CD14-positive monocyte (primary cell): ENCODE data around the gene EXOC6B. TPM values are rescaled to one million over a fixed set of nuclear protein-coding genes. Genes with fewer than 3 reads are reported as not detected.

ENCODE experiments used
- DNase-seq, 3 donors: peaks; one replicate each; pipeline ENCODE4 v3.0.0-alpha.2; 2011 to 2022
- H2AFZ ChIP-seq: 2 replicates; pipeline ENCODE4 v1.6.0; 2012; ENCODE audit warnings: mild to moderate bottlenecking, low read depth, low read length, inconsistent platforms; ENCODE audit not compliant: insufficient read depth, poor library complexity, severe bottlenecking
- H3K27ac ChIP-seq, 2 donors: 1 replicate in 1 of 2; 2 replicates in 1 of 2; pipeline ENCODE4 v1.5.1; 2012 to 2013; ENCODE audit warnings: low read length in 2 of 2, control low read depth in 1 of 2, inconsistent platforms in 1 of 2, low read depth in 1 of 2, mild to moderate bottlenecking in 1 of 2
- H3K27me3 ChIP-seq, 2 donors: one replicate each; pipeline versions ENCODE4 v1.6.0 to v1.6.1; 2011 to 2013; ENCODE audit warnings: low read length in 2 of 2; ENCODE audit not compliant: control insufficient read depth in 2 of 2, insufficient read depth in 2 of 2
- H3K36me3 ChIP-seq, 2 donors: replicated peaks in 1 of 2; 1 replicate in 1 of 2; 2 replicates in 1 of 2; pipeline versions ENCODE4 v1.5.1 to v1.6.1; 2012 to 2013; ENCODE audit warnings: low read length in 2 of 2, control low read depth in 1 of 2, inconsistent platforms in 1 of 2, mild to moderate bottlenecking in 1 of 2; ENCODE audit not compliant: insufficient read depth in 2 of 2, control insufficient read depth in 1 of 2
- H3K4me1 ChIP-seq, 2 donors: 1 replicate in 1 of 2; 2 replicates in 1 of 2; pipeline versions ENCODE4 v1.5.1 to v1.6.1; 2012 to 2013; ENCODE audit warnings: low read length in 2 of 2, control low read depth in 1 of 2, inconsistent platforms in 1 of 2, mild to moderate bottlenecking in 1 of 2, moderate library complexity in 1 of 2; ENCODE audit not compliant: insufficient read depth in 2 of 2, control insufficient read depth in 1 of 2
- H3K4me2 ChIP-seq: replicated peaks from 2 replicates; pipeline ENCODE3; 2012; ENCODE audit warnings: low read length, moderate library complexity, mild to moderate bottlenecking; ENCODE audit not compliant: poor library complexity, severe bottlenecking; ENCODE audit errors: extremely low read depth
- H3K4me3 ChIP-seq, 3 experiments: fragments of 200-600 bp in 1 of 3; sonication (generic) in 1 of 3; replicated peaks in 1 of 3; 1 replicate in 2 of 3; 2 replicates in 1 of 3; pipeline ENCODE4 v1.5.1; 2011 to 2013; ENCODE audit warnings: low read length in 3 of 3, mild to moderate bottlenecking in 3 of 3, control low read depth in 2 of 3, low read depth in 2 of 3, inconsistent platforms in 1 of 3, moderate library complexity in 1 of 3
- H3K79me2 ChIP-seq: 2 replicates; pipeline ENCODE4 v1.6.0; 2012; ENCODE audit warnings: mild to moderate bottlenecking, control low read depth, inconsistent platforms, low read length, moderate library complexity; ENCODE audit not compliant: insufficient read depth
- H3K9ac ChIP-seq: 2 replicates; pipeline ENCODE4 v1.6.0; 2017; ENCODE audit warnings: low read length, mild to moderate bottlenecking; ENCODE audit not compliant: insufficient read depth, poor library complexity, severe bottlenecking
- H3K9me3 ChIP-seq, 2 donors: replicated peaks in 1 of 2; 1 replicate in 1 of 2; 2 replicates in 1 of 2; pipeline versions ENCODE4 v1.5.1 to v1.6.1; 2012 to 2013; ENCODE audit warnings: low read length in 2 of 2, control low read depth in 1 of 2; ENCODE audit not compliant: control insufficient read depth in 1 of 2, insufficient read depth in 1 of 2
- H4K20me1 ChIP-seq: 2 replicates; pipeline ENCODE4 v1.6.0; 2012; ENCODE audit warnings: mild to moderate bottlenecking, low read length, control low read depth, moderate library complexity; ENCODE audit not compliant: insufficient read depth
- H3K27ac Mint-ChIP-seq, 7 donors: one replicate each; pipeline ENCODE4 v1.8.0; 2020; ENCODE audit warnings: mild to moderate bottlenecking in 7 of 7, mixed read lengths in 7 of 7, moderate library complexity in 6 of 7, inconsistent platforms in 2 of 7
- H3K27me3 Mint-ChIP-seq, 3 donors: one replicate each; pipeline ENCODE4 v1.8.0; 2021 to 2022; ENCODE audit warnings: low read depth in 3 of 3, mild to moderate bottlenecking in 3 of 3, mixed read lengths in 3 of 3, moderate library complexity in 3 of 3, inconsistent platforms in 1 of 3
- H3K36me3 Mint-ChIP-seq, 2 donors: one replicate each; pipeline ENCODE4 v1.8.0; 2020; ENCODE audit warnings: mixed read lengths in 2 of 2, inconsistent platforms in 1 of 2, mild to moderate bottlenecking in 1 of 2
- H3K4me1 Mint-ChIP-seq: one replicate; pipeline ENCODE4 v1.8.0; 2020; ENCODE audit warnings: mild to moderate bottlenecking, mixed read lengths
- H3K4me3 Mint-ChIP-seq, 2 donors: one replicate each; pipeline ENCODE4 v1.8.0; 2020; ENCODE audit warnings: mild to moderate bottlenecking in 2 of 2, mixed read lengths in 2 of 2, moderate library complexity in 1 of 2
- H3K9me3 Mint-ChIP-seq, 7 donors: one replicate each; pipeline ENCODE4 v1.8.0; 2020 to 2022; ENCODE audit warnings: mixed read lengths in 7 of 7, mild to moderate bottlenecking in 6 of 7, moderate library complexity in 6 of 7, inconsistent platforms in 2 of 7
- WGBS: methylation state at CpG from one replicate; pipeline ENCODE4 v1.1.5; 2013; ENCODE audit warnings: missing lambda C conversion rate; ENCODE audit not compliant: insufficient coverage; 5-methylcytosine and 5-hydroxymethylcytosine counted together
- intact Hi-C, 2 donors: fragments of 100-400 bp; cut with micrococcal nuclease; formaldehyde crosslinking; loops; one replicate each; pipeline versions ENCODE4 v1.15.0 to v1.15.1; 2023
- polyA plus RNA-seq, 3 donors: library from polyadenylated mRNA; depleted of rRNA in 1 of 3; unstranded in 2 of 3; stranded (reverse) in 1 of 3; fragments of 300-500 nt in 2 of 3; fragments of >200 nt in 1 of 3; fragmentation: Illumina TruSeq in 2 of 3; gene quantifications; 1 replicate in 2 of 3; 2 replicates in 1 of 3; pipeline ENCODE4 v1.2.3, GENCODE V29; 2012 to 2021
- TF ChIP-seq, protein P1 (sequence below): fragments of 200-600 bp; IDR thresholded peaks from one replicate; pipeline ENCODE4 v1.8.0; 2022; ENCODE audit warnings: antibody characterized with exemption, mild to moderate bottlenecking

Gene EXOC6B
- polyA plus RNA-seq, 3 donors: 1.8 to 2.8 (median 2.1) TPM

DNA sequence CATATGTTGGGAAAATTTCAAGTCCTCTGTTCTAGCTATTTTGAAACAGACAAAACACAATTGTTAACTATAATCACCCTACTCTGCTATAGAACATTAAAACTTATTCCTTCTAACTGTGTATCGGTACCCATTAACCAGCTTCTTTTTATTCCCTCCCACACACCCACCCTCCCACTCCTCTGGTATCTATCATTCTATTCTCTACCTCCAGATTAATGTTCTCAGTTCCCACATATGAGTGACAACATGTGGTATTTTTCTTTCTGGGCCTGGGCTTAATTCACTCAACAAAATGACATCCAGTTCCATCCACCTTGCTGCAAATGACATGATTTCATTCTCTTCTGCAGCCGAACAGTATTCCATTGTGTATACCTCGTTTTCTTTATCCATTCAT lies 43.3 kb downstream of the EXOC6B start:
- Histone ChIP-seq H3K9me3 (peaks cover 0 to 8% of the 10 kb centered on the region in 2 donors), H3K27me3 (no peaks in the 10 kb centered on the region), H3K4me1 (no peaks in the 10 kb centered on the region), H3K79me2 (no peaks in the 10 kb centered on the region), H3K4me2 (no peak overlapping the region), H3K36me3 (no peaks in the 10 kb centered on the region), H3K27ac (no peak overlapping the region), H3K9ac (no peak overlapping the region), H4K20me1 (no peaks in the 10 kb centered on the region), H3K4me3 (no peak overlapping the region), H2AFZ (no peak overlapping the region)
- Mint-ChIP-seq H3K4me1 (no peaks in the 10 kb centered on the region), H3K27me3 (no peaks in the 10 kb centered on the region), H3K4me3 (no peak overlapping the region), H3K36me3 (no peaks in the 10 kb centered on the region), H3K9me3 (peaks cover 2 to 9% (median 6%) of the 10 kb centered on the region in 7 donors), H3K27ac (no peak overlapping the region)
- WGBS: no CpG with 5 or more reads among the region's 3 CpGs
- intact Hi-C loops: no loop called here
- TF ChIP-seq, protein P1, sequence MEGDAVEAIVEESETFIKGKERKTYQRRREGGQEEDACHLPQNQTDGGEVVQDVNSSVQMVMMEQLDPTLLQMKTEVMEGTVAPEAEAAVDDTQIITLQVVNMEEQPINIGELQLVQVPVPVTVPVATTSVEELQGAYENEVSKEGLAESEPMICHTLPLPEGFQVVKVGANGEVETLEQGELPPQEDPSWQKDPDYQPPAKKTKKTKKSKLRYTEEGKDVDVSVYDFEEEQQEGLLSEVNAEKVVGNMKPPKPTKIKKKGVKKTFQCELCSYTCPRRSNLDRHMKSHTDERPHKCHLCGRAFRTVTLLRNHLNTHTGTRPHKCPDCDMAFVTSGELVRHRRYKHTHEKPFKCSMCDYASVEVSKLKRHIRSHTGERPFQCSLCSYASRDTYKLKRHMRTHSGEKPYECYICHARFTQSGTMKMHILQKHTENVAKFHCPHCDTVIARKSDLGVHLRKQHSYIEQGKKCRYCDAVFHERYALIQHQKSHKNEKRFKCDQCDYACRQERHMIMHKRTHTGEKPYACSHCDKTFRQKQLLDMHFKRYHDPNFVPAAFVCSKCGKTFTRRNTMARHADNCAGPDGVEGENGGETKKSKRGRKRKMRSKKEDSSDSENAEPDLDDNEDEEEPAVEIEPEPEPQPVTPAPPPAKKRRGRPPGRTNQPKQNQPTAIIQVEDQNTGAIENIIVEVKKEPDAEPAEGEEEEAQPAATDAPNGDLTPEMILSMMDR: no peak
- DNase-seq: no peak

DNA sequence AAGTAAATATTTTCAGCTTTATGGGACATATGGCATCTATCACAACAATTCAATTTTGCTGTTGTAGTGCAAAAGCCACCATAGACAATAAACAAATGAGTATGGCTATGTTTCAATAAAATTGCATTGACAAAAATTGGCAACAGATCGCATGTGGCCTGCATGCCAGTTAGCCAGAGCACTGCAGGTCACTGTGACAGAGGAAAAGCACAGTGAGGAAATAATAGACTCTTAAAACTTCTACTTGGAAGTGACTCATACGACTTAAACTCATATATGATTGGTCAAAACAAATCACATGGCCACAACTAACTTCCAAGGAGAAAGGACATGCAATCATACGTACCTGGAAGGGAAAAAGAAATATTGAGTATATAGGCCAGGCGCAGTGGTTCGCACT lies 44.4 kb downstream of the EXOC6B start:
- no peak for DNase-seq
- Histone ChIP-seq H4K20me1 (no peaks in the 10 kb centered on the region), H3K4me2 (no peak overlapping the region), H3K9ac (no peak overlapping the region), H2AFZ (no peak overlapping the region), H3K36me3 (no peaks in the 10 kb centered on the region), H3K79me2 (no peaks in the 10 kb centered on the region), H3K4me3 (no peak overlapping the region), H3K27me3 (no peaks in the 10 kb centered on the region), H3K4me1 (no peaks in the 10 kb centered on the region), H3K9me3 (peaks cover 0 to 8% of the 10 kb centered on the region in 2 donors), H3K27ac (no peak overlapping the region)
- TF ChIP-seq, protein P1: no peak
- H3K27me3 Mint-ChIP-seq: peaks cover 0 to 2% (median 0%) of the 10 kb centered on the region in 3 donors
- intact Hi-C loops: no loop called here
- H3K36me3 Mint-ChIP-seq: no peaks in the 10 kb centered on the region
- WGBS: no CpG with 5 or more reads among the region's 5 CpGs
- H3K4me1 Mint-ChIP-seq: no peaks in the 10 kb centered on the region
- peaks cover 2 to 10% (median 7%) of the 10 kb centered on the region in 7 donors for H3K9me3 Mint-ChIP-seq
- H3K4me3 Mint-ChIP-seq: no peak overlapping the region
- H3K27ac Mint-ChIP-seq: no peak overlapping the region
